NCI-H1930 (cell line): ENCODE results near the gene ITGA6.
"Not testable (repeated sequence)": the region's sequence is repeated elsewhere in the genome, so short reads cannot be mapped to it uniquely, and the experiment has no call there.

Source experiments
- DNase-seq, 2 experiments: peaks; one replicate each; lab custom pipeline; 2025; lab: John Stamatoyannopoulos, UW

Gene ITGA6

DNA sequence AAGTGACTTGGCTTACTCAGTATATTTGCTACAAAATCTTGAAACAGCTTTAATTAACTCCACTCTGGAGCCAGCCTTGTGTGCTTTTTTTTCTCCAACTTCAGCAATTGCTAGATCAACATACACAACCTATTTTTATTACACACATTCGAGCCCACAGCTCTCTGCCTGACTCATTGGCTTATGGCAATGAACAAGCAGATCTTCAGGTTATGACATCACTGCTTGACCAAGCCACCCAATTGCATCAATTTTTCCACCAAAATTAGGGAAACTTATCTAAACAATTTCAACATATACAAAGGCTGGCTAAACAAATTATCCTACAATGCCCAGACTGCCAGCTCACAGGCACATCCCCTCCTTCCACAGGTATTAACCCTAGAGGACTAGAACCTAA is 88.9 kb downstream of the ITGA6 start:
- DNase-seq, result no peak

DNA sequence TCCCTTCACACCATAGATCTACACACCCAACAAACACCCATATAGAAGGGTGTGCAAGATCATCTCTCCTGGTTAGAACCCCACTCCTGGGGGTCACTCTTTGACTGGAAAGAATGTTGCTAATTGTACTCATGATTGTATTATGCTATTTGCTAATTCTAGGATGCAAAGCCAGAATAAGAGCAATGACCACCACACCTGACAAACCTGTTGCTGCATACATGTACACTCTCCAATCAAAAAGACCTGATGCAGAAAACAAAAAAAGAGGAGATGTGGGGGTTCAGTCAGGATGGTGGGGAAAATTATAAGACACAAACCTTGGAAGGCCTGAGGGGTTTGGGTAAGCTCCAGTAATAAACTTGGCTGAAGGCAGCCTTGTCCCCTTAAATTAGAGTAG is 91.6 kb downstream of the ITGA6 start:
- DNase-seq, result no peak

DNA sequence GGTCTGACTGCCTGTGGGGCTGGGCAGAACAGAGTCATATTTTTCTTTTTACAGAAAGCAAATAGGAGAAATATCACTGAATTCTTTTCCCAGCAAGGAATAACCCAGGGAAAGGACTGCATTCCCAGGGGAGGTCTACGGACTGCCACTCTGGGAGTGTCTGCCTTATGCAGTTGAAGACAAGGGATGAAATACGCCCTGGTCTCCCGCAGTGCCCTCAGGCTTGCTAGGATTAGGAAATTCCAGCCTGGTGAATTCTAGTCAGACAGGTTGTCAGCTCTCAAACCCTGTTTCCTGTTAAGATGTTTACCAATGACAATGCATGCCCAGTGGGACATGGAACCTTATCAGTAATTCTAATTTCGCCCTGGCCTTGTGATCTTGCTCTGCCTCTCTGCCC is 98.2 kb downstream of the ITGA6 start:
- no peak for DNase-seq

DNA sequence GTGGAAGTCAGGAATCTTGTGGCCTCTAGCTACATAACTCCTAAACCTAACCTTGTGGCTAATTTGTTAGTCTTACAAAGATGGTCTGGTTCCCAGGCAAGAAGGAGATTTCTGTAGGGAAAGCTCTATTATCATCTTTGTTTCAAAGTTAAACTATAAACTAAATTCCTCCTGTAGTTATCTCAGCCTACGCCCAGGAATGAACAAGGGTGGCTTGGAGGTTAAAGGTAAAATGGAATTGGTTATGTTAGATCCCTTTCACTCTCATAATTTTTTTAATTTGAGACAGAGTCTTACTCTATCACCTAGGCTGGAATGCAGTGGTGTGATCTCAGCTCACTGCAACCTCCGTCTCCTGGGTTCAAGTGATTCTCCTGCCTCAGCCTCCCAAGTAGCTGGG is 103.9 kb downstream of the ITGA6 start:
- no peak for DNase-seq

DNA sequence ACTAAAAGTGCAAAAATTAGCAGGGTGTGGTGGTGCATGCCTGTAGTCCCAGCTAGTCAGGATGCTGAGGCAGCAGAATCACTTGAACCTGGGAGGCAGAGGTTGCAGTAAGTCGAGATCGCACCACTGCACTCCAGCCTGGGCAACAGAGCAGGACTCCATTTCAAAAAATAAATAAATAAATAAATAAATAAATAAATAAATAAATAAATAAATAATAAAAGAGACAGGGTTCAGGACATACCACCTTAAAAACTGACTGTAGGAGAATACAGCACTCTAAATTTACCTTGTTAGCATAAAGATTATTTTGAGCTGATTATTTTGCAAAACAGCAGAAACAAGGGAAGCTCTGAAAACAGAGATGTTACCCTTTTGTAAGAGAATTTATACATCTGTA is 105.1 kb downstream of the ITGA6 start:
- not testable (repeated sequence) for DNase-seq

DNA sequence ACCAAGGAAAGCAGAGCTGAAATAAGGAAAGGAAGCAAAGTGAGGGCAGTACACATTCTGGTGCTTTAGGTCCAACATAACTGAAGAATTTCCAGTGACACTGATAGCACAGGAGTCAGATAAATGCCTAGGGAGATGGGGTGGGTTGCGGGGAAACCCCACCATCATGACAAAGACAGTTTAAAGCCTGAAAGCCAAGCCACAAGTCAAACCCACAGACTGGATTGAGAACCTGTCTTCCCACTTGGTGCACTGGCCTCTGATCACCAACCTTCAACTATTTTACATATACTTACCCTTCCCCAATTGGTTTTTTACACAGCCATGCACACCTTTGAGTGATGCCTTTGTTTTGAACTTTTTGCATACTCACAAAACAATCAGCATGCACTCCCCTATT is 106.3 kb downstream of the ITGA6 start:
- DNase-seq, result no peak

DNA sequence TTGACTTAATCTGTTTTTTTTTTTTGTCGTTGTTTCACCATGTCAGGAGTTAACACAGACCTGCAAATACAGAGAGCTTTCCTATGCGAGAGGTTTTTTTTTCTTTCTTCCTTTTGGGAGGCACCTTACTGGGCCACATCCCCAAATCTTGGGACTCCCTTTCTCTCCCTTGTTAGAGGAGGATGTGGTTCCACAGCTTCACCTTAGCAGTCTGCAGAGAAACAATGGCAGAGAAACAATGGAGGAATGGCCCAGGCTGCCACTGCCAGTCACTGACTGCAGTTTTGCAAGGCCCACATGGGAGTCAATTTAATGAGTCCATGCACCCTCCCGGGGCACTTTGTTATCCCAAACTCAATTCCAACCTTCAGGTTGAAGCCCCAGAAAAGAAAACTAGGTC is 107.7 kb downstream of the ITGA6 start:
- DNase-seq, result no peak

DNA sequence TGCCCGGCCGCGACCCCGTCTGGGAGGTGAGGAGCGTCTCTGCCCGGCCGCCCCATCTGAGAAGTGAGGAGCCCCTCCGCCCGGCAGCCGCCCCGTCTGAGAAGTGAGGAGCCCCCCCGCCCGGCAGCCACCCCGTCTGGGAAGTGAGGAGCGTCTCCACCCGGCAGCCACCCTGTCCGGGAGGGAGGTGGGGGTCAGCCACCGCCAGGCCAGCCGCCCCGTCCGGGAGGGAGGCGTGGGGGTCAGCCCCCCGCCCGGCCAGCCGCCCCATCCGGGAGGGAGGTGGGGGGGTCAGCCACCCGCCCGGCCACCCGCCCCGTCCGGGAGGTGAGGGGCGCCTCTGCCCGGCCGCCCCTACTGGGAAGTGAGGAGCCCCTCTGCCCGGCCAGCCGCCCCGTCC is 110.5 kb downstream of the ITGA6 start:
- not testable (repeated sequence) for DNase-seq

DNA sequence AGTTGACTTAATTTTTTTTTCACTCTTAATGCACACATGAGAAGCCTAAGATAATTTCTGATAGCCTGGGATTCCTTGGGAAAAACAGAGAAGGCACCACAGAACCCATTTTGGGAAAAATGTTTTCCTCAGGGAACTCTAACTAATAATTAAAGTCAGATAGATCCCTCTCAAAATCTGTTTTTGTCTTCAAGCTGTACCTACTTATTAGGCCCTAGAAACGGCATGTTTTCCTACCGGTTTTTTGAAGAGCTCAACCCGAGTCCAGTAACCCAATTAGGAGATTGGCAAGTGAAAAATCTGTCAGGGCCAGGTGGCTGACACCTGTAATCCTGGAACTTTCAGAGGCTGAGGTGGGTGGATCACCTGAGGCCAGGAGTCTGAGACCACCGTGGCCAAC is 112.4 kb downstream of the ITGA6 start:
- DNase-seq, result no peak

DNA sequence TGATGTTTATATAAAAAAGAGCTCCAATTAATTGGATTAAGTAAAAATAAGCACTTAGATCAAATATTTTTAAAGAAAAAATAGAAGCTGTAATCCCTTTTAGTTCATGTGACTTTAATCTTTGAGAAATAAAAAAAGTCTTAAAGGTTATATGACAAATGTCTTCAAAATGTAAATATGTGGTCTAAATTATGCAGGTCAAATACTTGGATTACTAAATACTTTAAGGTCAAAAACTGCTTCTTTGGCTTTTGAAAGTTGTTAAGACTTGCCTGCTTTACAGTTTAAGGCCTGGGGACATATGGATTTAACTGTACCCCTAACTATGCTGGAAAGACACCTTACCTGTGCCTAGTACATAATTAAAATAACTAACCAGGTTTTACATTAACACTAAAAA is 113.0 kb downstream of the ITGA6 start:
- no peak for DNase-seq

DNA sequence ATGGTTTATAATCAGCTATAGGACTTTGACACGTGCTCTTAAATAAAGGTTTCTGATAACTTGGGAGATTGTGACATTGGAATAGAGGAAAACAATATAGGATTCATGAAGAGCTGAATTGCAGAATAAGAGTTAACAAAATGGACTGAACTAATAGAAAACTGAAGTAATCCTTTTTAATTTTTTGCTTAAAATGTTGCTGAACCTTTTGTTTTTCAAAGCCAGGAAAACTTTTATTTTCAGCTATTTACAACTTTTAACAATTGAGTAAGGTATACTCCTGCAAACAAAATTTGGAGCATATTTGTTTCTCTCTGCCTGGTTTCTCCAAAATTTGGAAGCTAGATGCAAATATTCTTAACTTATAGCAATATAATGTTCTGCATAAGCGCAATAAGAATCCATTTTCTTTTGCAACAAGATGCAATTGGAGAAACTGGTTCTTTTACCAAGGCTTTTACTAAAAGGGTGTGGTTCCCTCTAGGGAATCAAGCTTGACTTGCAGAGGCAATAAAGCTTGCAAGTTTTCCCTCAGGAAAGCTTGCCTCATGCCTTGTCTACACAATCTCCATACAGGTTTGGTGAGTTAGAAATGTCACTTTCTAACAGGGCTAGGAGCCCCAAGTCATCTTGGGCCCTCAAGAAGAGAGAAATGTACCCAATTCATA is 118.2 kb downstream of the ITGA6 start:
- DNase-seq, result no peak

DNA sequence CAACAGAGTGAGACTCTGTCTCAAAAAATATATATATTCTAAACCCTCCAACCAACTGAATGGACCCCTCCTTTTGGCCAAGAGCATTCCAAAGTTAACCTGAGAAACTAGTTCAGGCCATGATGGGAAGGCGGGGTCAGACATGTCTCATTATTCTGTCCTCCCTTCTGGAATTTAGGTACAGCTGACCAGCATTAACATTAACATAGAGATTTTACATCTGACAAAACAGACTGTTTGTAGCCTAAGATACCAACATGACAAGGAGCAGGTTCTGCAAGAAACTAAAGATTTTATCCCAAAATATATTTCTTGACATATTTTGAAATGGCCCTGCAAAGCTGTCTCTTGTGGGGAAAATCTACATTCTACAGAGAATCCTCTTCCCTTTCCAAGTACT is 121.7 kb downstream of the ITGA6 start:
- no peak for DNase-seq

DNA sequence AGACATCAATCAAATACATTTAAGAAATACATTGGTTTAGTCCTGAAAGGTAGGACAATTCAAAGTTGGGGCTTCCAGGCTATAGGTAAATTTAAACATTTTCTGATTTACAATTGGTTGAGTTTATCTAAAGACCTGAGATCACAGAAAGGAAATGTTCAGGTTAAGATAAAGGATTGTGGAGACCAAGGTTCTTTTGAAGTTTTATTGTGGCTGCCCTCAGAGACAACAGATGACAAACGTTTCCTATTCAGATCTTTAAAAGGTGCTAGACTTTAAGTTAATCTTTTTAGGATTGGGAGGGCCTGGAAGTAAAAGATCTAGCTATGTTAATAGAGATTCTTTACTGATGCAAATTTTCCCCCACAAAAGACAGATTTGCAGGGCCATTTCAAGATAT is 122.4 kb downstream of the ITGA6 start:
- DNase-seq, result not testable (repeated sequence)

DNA sequence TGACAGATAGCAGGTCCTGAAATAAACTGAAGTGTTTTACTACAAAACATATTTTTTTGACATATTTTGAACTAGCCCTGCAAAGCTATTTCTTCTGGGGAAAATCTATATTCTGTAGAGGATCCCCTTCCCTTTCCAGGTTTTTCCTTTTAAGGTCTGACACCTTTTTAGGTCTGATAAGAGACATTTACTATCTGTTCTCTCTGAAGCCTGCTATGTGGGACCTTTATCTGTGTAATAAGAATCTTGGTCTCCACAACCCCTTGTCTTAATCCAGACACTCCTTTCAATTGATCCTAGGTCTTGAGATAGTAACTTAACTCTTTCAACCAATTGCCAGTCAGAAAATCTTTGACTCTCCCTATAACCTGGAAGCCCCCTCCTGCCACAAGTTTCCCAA is 123.0 kb downstream of the ITGA6 start:
- no peak for DNase-seq

DNA sequence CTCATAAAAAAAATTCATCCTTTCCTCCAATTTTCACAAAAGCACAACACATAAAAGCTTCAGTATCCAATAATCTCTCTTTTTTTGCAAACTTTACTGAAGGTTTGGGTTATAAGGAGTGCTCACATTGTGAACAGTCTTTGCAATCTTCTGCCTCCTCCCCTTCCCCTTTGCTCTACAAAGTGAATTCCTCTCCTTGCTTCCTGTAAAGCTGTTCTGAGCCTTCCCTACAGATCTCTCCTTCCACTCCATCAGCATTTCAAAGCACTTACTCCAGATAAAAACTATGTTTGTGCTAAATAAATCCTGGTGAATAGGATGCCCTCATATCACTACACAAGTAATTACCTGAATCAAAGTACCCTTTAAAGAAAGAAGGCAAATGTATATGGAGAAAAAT is 123.9 kb downstream of the ITGA6 start:
- DNase-seq, result no peak

DNA sequence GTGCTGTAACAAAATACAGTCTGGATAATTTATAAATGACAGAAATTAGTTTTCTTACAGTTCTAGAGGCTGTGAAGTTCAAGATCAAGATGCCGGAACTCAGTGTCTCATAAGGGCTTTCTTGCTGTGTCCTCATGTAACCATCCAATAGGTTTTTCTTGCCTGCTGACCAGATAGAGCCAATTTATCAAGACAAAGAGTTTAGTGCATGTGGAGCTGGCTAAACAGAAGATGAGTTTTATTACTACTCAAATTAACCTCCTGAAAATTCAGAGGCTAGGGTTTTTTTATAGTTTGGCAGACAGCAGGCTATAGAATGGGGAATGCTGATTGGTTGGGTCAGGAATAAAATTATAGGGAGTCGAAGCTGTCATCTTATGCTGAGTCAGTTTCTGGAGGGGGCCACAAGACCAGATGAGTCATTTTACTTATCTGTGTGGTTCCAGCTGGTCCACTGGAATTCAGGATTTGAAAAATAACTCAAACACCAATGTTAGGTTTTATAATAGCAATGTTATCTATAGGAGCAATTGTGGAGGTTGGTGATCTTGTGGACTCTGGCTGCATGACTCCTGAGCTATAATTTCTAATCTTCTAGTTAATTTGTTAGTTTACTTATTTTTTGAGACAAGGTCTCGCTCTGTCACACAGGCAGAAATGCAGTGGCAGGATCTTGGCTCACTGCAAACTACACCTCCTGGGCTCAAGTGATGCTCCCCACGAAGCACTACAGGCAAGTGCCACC is 125.3 kb downstream of the ITGA6 start:
- DNase-seq, result no peak

DNA sequence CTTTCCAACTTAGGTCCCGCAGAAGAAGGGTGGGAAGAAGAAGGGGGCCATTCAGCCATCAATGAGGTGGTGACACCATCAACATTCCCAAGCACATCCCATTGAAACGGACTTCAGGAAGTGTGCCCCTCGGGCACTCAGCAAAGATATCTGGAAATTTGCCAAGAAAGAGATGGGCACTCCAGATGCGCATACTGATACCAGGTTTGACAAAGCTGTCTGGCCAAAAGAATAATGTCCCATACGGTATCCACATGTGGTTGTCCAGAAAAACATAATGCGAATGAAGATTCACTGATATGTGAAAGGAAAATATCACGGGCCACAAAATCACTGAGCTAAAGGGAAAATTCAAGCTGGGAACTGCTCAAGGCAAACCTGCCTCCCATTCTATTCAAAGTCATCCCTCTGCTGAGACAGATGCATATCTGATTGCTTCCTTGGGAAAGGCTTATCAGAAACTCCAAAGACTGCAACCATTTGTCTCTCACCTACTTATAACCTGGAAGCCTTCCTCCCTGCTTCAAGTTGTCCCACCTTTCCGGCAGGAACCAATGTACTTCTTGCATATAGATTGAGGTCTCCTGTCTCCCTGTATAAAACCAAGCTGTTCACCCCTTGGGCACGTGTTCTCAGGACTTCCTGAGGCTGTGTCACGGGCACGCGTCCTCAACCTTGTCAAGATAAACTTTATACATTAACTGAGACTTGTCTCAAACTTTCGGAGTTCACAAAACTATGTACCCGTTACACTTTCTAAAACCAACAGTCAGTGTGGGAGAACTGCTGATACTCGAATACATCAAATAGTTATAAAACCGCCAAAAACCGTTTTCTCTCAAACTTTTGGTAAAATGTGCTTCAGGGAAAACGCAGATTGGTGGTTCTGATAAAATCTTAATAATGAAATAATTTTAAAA is 127.2 kb downstream of the ITGA6 start:
- DNase-seq, result no peak

DNA sequence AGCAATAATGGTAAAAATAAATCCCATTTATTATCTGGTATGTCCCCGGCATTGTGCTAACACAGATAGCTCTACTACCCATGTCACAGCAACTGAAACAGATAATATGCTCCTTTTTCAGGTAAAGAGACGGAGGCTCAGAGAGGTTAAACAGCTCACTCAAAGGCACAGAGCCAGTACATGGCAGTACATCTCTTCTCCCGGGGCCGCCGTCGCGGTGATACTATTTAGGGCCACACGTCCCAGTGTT is 127.8 kb downstream of the ITGA6 start:
- DNase-seq, result no peak
